NCI-H1930 (cell line): ENCODE measurements around the gene CX3CL1.
"Not testable (repeated sequence)": the region's sequence is repeated elsewhere in the genome, so short reads cannot be mapped to it uniquely, and the experiment has no call there.

Source experiments
- DNase-seq, 2 experiments: peaks; one replicate each; lab custom pipeline; 2025; lab: John Stamatoyannopoulos, UW

Gene CX3CL1

GRCh38 chr16:57372372-57373116 is at the start of gene CX3CL1:
TSS of gene CX3CL1 (plus strand) at chr16:57372490. CDS start at chr16:57372569, 79 bp downstream.
- DNase-seq, result no peak

- DNase-seq, result no peak
Observed at GRCh38 chr16:57324749-57325148, 47.5 kb upstream of the CX3CL1 start.

GRCh38 chr16:57325458-57325857 is 46.8 kb upstream of the CX3CL1 start:
- no peak for DNase-seq

- no peak for DNase-seq
Observed at GRCh38 chr16:57329718-57330327, 42.5 kb upstream of the CX3CL1 start.

GRCh38 chr16:57331355-57331754 is 40.9 kb upstream of the CX3CL1 start:
- no peak for DNase-seq

GRCh38 chr16:57333402-57333801 is 38.9 kb upstream of the CX3CL1 start:
- no peak for DNase-seq

- no peak for DNase-seq
Observed at GRCh38 chr16:57335366-57335765, 36.9 kb upstream of the CX3CL1 start.

GRCh38 chr16:57341062-57341440 is 31.2 kb upstream of the CX3CL1 start:
- DNase-seq, result no peak

- no peak for DNase-seq
Observed at GRCh38 chr16:57341441-57342303, 30.6 kb upstream of the CX3CL1 start.

GRCh38 chr16:57342606-57343005 is 29.7 kb upstream of the CX3CL1 start:
- DNase-seq, result not testable (repeated sequence)

- no peak for DNase-seq
Observed at GRCh38 chr16:57343221-57343620, 29.1 kb upstream of the CX3CL1 start.

- DNase-seq, result not testable (repeated sequence)
Observed at GRCh38 chr16:57344094-57344493, 28.2 kb upstream of the CX3CL1 start.

- no peak for DNase-seq
Observed at GRCh38 chr16:57345021-57345420, 27.3 kb upstream of the CX3CL1 start.

- no peak for DNase-seq
Observed at GRCh38 chr16:57345666-57346204, 26.6 kb upstream of the CX3CL1 start.

- no peak for DNase-seq
Observed at GRCh38 chr16:57347858-57348257, 24.4 kb upstream of the CX3CL1 start.

- no peak for DNase-seq
Observed at GRCh38 chr16:57348327-57348726, 24.0 kb upstream of the CX3CL1 start.

- DNase-seq, result no peak
Observed at GRCh38 chr16:57349212-57350031, 22.9 kb upstream of the CX3CL1 start.

GRCh38 chr16:57352636-57353047 is 19.6 kb upstream of the CX3CL1 start:
- no peak for DNase-seq

GRCh38 chr16:57354311-57354710 is 18.0 kb upstream of the CX3CL1 start:
- no peak for DNase-seq

GRCh38 chr16:57355898-57356414 is 16.3 kb upstream of the CX3CL1 start:
- no peak for DNase-seq

GRCh38 chr16:57356547-57356946 is 15.7 kb upstream of the CX3CL1 start:
- DNase-seq, result no peak
